Endothelial cell of hepatic sinusoid (primary cell): ENCODE data around the gene SACS.

Experiments used
- in situ Hi-C: cut with HindIII; loops from 2 replicates; pipeline ENCODE4 v1.10.0; 2017; ENCODE audit warnings: low sequenced_read_pairs

Gene SACS, protein sequence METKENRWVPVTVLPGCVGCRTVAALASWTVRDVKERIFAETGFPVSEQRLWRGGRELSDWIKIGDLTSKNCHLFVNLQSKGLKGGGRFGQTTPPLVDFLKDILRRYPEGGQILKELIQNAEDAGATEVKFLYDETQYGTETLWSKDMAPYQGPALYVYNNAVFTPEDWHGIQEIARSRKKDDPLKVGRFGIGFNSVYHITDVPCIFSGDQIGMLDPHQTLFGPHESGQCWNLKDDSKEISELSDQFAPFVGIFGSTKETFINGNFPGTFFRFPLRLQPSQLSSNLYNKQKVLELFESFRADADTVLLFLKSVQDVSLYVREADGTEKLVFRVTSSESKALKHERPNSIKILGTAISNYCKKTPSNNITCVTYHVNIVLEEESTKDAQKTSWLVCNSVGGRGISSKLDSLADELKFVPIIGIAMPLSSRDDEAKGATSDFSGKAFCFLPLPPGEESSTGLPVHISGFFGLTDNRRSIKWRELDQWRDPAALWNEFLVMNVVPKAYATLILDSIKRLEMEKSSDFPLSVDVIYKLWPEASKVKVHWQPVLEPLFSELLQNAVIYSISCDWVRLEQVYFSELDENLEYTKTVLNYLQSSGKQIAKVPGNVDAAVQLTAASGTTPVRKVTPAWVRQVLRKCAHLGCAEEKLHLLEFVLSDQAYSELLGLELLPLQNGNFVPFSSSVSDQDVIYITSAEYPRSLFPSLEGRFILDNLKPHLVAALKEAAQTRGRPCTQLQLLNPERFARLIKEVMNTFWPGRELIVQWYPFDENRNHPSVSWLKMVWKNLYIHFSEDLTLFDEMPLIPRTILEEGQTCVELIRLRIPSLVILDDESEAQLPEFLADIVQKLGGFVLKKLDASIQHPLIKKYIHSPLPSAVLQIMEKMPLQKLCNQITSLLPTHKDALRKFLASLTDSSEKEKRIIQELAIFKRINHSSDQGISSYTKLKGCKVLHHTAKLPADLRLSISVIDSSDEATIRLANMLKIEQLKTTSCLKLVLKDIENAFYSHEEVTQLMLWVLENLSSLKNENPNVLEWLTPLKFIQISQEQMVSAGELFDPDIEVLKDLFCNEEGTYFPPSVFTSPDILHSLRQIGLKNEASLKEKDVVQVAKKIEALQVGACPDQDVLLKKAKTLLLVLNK (N-terminal part only)

GRCh38 chr13:23433171-23434153 is at the start of gene SACS:
TSS of gene SACS (minus strand) at chr13:23433702. CDS start at chr13:23411239, 22,463 bp downstream.
- in situ Hi-C loops = no loop called here

DNA sequence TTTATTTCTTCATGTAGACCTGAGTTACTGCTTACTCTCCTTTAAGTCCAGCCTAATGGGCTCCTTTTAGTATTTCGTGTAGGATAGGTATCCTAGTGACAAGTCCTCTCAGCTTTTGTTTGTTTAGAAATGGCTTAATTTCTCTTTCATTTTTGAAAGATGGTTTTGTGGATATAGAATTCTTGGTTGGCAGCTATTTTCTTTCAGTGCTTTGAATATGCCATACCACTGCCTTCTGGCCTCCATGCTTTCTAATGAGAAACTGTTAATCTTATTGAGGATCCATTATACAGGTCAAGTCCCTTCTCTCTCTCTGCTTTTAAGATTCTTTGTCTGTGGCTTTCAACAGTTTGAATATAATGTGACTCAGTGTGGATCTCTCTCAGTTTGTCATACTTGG is 46.8 kb upstream of the SACS start:
- in situ Hi-C loops = no loop called here

DNA sequence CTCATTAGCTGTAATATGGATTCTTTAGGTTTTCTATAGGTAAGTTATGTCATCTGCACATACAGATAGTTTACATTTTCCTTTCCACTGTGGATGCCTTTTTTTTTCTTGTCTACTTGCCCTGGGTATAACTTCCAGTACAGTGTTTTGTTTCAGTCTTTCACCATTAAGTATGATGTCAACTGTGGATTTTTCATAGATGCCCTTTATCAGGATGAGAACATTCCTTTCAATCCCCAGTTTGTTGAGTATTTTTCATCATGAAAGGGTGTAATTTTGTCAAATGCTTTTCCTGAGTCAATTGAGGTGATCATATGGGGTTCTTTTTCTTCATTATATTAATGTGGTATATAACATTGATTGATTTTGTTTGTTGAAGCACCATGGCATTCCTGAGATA is 43.6 kb upstream of the SACS start:
- in situ Hi-C loops = no loop called here

DNA sequence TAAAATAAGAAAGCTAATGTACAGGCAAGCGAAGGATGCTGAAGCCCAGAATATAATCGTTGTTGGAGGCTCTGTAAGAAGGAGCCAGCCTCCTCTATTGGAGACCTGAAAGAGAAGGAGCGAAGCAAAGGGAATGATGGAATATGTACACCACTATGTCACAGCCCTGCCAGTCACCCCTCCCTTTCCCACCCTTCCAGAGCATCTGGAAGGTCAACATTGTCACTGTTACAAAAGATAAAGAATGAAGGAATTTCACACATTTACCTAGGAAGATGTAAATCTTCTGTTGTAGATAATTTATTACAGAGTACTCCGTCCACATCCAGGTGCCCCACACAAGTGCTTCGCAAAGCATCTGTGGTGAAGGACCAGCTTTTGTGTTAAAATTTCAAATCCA is 39.7 kb upstream of the SACS start:
- in situ Hi-C loops = no loop called here

- in situ Hi-C loops = no loop called here
These were observed 38.7 kb upstream of the SACS start for GRCh38 chr13:23472189-23472588.

DNA sequence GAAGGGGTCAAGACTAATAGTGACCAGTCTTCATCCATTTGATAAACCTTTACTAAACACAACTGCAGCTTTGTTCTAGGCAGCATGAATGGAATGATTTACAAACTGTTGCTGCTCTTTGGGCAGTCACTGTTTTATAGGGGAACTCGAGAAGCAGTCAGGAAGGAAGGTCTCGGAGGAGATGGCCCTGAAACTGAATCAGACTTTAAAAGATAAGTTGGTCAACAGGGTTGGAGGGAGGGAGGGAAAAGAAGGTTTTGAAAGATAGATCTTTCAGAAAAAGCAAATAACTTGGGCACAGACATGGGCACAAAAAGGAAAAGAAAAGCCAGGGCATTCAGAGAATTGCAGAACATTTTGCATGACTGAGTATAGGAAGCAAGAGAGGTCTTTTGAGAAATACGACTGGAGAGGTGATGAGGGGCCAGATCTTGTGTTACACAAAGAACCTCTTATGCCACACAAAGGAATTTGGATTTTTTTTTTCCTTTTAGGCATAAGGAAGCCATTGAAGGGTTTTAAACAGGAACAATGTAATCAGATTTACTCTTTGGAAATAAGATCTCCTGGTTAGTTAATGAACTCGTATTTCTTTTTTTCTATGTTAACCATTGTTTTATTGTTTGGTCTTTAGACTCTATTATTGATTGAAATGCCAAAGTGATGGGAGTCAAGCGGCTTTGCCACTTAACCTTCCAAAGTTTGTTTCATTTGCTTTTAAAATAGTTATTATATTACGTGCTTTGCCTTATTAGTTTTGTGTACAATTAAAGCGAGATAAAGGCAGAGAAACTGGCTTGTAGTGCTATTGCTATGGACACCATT is 37.5 kb upstream of the SACS start:
- in situ Hi-C loops = no loop called here

- in situ Hi-C loops = no loop called here
These were observed 36.5 kb upstream of the SACS start for GRCh38 chr13:23469951-23470421.

DNA sequence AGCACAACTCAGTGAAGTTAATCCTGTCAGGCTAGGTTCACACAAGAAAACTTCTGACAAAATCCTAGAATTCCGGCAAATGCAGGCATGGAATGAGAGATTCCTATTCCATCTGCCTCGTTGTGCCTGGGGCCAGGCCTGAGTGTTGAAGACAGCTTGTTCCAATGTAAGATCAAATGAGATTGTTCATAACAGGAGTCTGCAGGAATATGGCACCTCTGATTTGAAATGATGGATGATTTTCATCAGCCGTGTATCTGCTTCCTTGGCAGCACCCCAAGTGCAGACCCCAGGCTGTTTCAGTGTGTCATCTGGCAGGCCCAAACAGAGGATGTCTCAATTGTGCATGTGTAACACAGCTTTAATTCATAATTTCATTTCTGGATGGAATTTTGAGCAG is 35.3 kb upstream of the SACS start:
- in situ Hi-C loops = no loop called here

DNA sequence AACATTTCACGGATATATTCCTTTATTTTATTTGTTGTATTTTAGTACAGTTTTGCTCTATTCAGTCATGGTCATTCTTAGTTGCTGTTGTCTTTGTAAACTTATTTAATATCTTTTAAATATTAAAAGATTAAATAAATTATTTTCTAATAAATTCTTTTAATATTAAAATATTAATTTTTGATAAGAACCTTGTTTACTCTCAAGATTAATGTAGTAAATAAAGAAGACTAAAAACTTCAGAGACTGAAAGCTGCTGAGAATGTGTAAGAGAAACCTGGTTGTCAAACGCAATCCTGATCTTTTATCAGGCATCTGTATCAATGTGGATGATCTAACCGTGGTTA is 34.4 kb upstream of the SACS start:
- in situ Hi-C loops = no loop called here

GRCh38 chr13:23467048-23467931 is 33.8 kb upstream of the SACS start:
- in situ Hi-C loops = no loop called here

DNA sequence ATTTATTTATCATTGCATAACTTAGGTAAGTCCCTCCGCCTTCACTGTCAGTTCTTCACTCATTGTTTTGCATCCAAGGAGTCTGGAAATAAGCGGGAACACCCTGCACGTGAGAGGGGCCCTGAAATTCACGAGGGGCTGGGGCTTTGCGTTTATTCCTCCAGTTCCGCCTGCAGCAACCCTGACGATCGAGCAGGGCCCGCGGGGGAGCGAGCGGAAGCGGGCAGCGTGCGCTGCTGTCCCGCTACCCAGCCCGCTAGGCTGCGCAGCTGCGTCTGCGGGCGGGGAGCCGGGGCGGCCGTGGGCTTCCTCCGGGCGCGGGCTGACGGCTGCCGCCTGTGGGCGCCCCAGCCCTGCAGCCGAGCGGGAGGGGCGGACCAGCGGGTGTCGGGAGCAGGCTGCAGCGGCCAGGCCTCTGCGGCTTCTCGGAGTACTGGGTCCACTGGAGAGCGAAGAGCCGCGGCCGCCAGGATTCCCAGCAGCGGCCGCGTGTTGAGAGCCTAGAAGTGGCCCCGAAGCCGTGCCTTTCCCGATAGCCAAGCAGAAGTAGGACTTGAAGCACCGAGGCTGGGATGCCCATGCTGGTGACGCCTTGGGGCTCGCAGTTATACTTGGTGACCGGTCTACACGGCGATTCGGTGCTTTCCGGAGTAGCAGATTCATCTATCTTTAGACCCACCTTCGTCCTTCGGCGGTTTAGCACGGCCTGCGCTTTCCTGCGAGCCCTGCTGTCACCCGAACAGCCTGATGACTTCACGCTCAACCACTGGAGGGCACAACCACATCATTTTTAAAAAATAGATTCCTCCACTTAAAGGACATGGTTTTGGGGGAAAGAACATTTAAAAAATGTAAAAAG is 32.9 kb upstream of the SACS start:
- in situ Hi-C loops = no loop called here

- in situ Hi-C loops = no loop called here
These were observed 30.2 kb upstream of the SACS start for GRCh38 chr13:23463661-23464060.

- in situ Hi-C loops = no loop called here
These were observed 29.5 kb upstream of the SACS start for GRCh38 chr13:23462815-23463559.

DNA sequence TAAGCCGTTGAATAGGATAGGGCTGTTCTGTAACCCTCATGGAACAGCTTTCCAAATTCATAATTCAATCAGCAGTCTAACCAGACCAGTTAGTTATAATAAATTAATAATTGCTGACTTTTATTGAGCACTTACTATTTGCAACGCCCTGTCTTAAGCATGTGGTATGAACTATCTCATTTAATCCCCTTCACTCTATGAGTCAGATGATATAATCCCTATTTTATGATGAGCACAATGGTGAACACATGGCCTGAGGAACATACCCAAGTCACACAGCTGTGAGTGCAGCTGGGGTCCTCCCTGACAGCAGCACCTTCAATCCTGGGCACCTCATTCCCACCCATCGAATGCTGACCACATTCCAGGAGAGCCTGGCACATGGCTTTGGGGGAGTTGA is 28.0 kb upstream of the SACS start:
- in situ Hi-C loops = no loop called here

- in situ Hi-C loops = no loop called here
These were observed 27.4 kb upstream of the SACS start for GRCh38 chr13:23460921-23461320.

DNA sequence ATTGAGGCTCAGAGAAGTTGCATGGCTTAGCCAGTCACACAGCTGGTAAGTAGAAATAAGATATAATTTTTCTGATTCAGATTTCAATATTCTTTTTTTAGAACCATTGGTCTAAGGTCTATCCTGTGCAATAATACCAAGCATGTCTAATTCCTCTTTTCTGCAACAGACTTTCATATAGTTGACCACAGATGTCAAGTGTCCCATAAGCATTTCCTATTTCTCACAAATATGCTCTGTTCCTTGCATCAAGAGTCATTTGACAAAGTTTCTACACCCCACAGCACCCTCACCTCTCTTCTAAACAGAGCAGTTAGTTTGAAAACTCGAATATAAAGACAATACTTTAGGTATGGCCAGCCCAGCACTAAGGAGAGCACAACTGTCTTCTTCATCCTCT is 26.8 kb upstream of the SACS start:
- in situ Hi-C loops = no loop called here

- in situ Hi-C loops = no loop called here
These were observed 25.5 kb upstream of the SACS start for GRCh38 chr13:23458989-23459388.
